Fibroblast of mammary gland (primary cell): ENCODE results near the gene TJP1.
"Not testable (repeated sequence)": the region's sequence is repeated elsewhere in the genome, so short reads cannot be mapped to it uniquely, and the experiment has no call there.

ENCODE experiments used
- DNase-seq: peaks from one replicate; pipeline ENCODE4 v3.0.0-alpha.2; 2010; ENCODE audit warnings: low read depth
- H3K4me3 ChIP-seq: 2 replicates; pipeline ENCODE4 v1.5.1; 2011; ENCODE audit warnings: low read depth, mild to moderate bottlenecking, low read length, moderate library complexity; ENCODE audit not compliant: control insufficient read depth
- CTCF ChIP-seq: conservative IDR thresholded peaks from 2 replicates; pipeline ENCODE4 v1.5.1; 2011; ENCODE audit warnings: low read depth, low read length, inconsistent platforms; ENCODE audit not compliant: control insufficient read depth, insufficient read depth

TJP1 gene

GRCh38 chr15:29731865-29732264, 90.4 kb downstream of the TJP1 start:
- DNase-seq: no peak
- TF ChIP-seq CTCF: no peak
- no peak overlapping the region for H3K4me3 ChIP-seq

- DNase-seq, H3K4me3 ChIP-seq: not testable (repeated sequence)
Observed at GRCh38 chr15:29730471-29730870, 91.8 kb downstream of the TJP1 start.

GRCh38 chr15:29728418-29728817, 93.8 kb downstream of the TJP1 start:
- H3K4me3 ChIP-seq: no peak overlapping the region
- no peak for DNase-seq
- TF ChIP-seq CTCF: no peak

- TF ChIP-seq CTCF: no peak
- DNase-seq: no peak
- no peak overlapping the region for H3K4me3 ChIP-seq
Observed at GRCh38 chr15:29727871-29728270, 94.4 kb downstream of the TJP1 start.

- no peak overlapping the region for H3K4me3 ChIP-seq
- no peak for DNase-seq
- no peak for TF ChIP-seq CTCF
Observed at GRCh38 chr15:29726553-29726952, 95.7 kb downstream of the TJP1 start.

- no peak for TF ChIP-seq CTCF
- DNase-seq: no peak
- no peak overlapping the region for H3K4me3 ChIP-seq
Observed at GRCh38 chr15:29724026-29724425, 98.2 kb downstream of the TJP1 start.

- TF ChIP-seq CTCF: no peak
- no peak for DNase-seq
- no peak overlapping the region for H3K4me3 ChIP-seq
Observed at GRCh38 chr15:29713784-29714183, 108.5 kb downstream of the TJP1 start.
